GDM1 (cell line): Measurements from ENCODE around the gene PYGO2.

Source experiments
- DNase-seq: peaks from one replicate; lab custom pipeline; 2025; lab: John Stamatoyannopoulos, UW

The PYGO2 gene

GRCh38 chr1:154961207-154962155 lies at the start of gene PYGO2:
Gene PYGO2 (minus strand): TSS chr1:154961782. CDS start chr1:154961576, 206 bp downstream.
- DNase-seq: peak; percentile 81

- DNase-seq: no peak
Measured at GRCh38 chr1:155011004-155011416, 49.4 kb upstream of the PYGO2 start.

DNA sequence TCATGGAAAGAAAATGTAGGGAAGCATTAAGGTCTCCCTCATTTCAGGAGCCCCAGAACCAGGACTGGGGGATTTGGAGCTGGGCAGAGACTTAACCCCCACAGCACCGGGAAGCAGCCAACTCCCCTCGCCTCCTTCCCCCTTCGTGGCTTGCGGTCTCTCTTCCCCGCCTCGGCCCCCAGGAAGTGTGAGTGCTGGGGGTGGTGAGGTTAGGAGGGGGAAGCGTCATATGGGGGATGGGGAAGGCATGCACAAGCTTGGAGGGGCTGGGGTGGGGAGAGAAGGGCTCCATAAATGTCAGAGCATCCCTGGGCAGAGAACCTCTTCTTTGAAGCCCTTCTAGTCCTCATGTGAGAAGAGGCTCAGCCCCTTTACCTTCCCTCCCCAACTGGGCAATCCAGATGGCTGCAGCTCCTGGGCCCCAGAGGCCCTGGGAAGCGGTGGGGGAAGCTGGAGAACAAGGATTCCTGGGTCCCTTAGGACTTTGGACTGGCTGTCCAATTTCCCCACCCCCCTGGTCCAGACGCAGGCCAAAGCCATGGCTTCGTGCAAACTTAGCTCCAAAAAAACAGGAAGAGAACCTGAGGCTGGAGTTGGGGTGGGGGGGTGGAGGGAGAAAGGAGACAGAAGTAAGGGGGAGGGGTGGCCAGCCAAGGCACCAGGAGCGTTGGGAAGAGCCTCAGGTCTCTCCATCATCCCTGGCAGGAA lies 48.8 kb upstream of the PYGO2 start:
- DNase-seq: no peak

DNA sequence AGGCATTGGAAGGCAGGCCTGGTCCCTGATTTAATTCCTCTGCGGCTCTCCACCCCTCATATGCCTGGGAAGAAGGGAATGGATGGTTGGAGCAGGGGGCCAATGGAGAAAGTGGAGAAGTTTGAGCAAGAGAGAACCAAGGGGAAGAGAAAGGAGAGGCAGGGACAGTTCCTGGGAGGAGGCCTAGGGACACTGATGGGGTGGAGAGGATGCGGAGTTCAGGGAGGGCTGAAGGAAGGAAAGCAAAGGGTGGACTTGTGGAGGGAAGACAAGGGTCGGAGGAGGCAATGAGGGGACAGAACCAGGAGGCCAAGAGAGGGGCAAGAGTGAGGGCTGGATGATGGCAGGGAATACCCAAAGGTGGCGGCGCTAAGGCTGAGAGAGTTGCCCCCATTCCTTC lies 48.2 kb upstream of the PYGO2 start:
- no peak for DNase-seq

GRCh38 chr1:155009221-155009711 lies 47.7 kb upstream of the PYGO2 start:
- no peak for DNase-seq

- DNase-seq: no peak
Measured at GRCh38 chr1:155008015-155008941, 46.7 kb upstream of the PYGO2 start.

- no peak for DNase-seq
Measured at GRCh38 chr1:155007251-155007828, 45.8 kb upstream of the PYGO2 start.

GRCh38 chr1:155006601-155007101 lies 45.1 kb upstream of the PYGO2 start:
- peak; percentile 53 for DNase-seq

GRCh38 chr1:155005076-155006011 lies 43.8 kb upstream of the PYGO2 start:
- DNase-seq: no peak

DNA sequence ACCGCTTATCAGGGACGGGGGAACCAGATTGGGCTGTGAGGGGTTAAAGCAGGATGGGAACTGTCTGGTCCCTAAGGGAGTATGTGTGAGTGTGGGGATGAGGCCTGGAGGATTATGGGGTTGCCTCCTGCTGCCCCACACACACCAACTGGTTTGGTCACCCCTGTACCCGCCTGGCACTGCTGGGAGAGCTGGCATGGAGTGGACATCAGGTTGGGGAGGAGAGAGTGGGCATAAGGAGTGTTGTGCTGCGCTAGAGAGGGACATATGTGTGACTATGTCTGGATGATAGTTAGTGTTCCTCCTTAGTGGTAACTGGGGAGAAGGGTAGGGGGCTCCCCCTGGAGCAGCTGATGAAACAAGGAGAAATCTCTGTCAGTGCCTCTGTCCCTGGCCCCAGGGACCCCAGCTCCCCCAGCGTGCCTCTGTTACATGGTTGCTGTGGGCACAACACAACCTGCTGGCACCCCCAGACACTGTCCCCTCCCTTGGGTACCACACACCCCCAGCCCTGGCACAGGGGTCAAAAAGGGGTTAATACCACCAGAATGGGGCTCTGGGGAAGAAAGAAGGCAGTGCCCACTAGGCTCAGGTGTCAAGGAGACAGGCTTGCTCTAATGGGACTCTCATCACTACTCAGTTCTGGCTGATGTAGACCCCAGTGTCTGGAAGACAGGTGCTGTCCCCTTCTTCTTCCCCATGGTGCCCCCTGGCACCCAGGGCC lies 42.9 kb upstream of the PYGO2 start:
- no peak for DNase-seq

DNA sequence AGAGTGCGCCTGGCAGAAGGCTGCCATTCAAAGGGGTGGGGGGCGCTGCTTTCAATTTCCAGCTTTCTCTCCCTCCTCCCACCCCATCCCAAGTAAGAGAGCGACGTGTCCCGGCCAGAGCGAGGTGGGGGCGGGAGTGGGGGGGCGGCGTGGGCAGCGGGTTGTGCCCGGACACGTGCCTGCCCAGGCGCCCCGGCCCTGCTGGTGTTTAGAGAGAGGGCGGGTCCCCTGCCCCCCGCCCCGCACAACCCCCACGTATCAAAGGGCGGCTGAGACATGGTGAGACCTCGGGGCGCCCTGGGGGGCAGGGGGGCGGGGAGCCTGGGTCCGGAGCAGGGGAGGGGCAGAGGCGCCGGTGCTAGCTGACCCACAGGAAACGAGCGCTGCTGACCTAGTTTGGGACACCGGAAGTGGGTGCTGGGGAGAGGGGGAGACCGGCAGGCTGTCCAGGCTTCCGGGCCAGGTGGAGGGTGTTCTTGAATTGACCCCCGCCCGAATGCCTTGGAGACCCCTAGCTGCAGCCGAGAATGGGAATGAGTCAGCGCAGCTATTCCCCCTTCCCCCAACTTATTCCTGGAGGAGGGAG lies 42.3 kb upstream of the PYGO2 start:
- DNase-seq: no peak

DNA sequence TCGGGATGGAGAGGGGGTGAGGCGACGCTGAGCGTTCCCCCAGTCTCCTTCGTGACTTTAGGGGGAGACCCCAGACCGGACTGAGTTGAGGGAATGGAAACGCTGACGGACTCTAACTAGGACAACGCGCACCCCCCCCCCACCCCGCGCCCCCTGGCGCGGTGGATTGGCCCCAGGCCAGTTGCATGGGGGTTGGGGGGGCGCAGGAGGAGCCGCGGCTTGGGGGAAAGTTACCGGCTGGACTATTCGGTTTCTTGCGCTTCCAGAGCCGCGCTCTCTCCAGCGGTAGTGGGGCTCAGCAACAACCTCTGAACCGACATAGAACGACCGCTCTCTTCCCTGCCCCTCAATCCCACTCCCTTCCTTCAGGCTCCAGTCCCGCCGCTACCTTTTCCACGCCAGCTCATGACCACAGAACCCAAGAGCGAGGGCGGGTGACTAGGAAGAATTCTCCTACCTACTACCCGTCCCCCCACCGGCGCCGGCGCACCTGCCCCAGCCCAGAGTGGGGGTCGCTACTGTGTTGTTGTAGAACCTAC lies 41.7 kb upstream of the PYGO2 start:
- no peak for DNase-seq

GRCh38 chr1:155002464-155003226 lies 41.1 kb upstream of the PYGO2 start, which contains the start of gene ZBTB7B:
Gene ZBTB7B (plus strand): TSS chr1:155002802. CDS start chr1:155014661, 11,859 bp downstream.
- no peak for DNase-seq

- peak; percentile 97 for DNase-seq
Measured at GRCh38 chr1:155001675-155002463, 40.3 kb upstream of the PYGO2 start.

DNA sequence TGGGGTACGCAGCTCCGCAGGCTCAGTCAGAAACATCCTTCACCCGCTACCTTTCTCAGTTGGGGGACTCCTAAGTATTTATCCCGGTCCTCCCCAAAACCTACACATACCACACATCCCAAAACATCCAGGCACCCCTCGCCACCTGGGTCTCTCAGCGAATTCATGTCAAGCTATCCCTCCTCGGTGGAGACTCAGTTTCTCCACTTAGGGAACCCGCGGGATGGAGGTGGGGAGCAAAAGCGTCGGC lies 39.8 kb upstream of the PYGO2 start:
- DNase-seq: no peak

- DNase-seq: peak; percentile 85
Measured at GRCh38 chr1:155000726-155001424, 39.3 kb upstream of the PYGO2 start.

GRCh38 chr1:155000411-155000725 lies 38.8 kb upstream of the PYGO2 start:
- DNase-seq: no peak
